Measurements from ENCODE around the gene LPAR1.
A peak's percentile ranks its signal among the peaks of the same experiment; 100 is the strongest.

LPAR1 gene

DNA sequence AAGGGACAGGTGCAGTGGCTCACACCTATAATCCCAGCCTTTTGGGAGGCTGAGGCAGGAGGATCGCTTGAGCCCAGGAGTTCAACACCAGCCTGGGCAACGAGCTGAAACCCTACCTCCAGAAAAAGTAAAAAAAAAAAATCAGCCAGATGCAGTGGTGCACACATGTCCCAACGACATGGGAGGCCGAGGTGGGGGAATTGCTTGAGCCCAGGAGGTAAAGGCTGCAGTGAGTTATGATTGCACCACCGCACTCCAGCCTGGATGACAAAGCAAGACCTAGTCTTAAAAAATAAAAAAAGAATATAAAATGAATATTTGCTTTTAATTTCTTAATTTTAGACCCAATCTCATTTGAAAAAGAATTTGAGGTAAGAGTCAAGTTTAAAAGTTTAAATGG, 143.5 kb downstream of the LPAR1 start:
- no peak for DNase-seq (ENCODE audit: low read depth)
- no peak for TF ChIP-seq CTCF (IDR thresholded peaks at IDR 0.05; ENCODE audit: insufficient read depth, low read depth, low read length, missing control alignments)
- H3K4me3 ChIP-seq (ENCODE audit: low read length): no peak overlapping the region

GRCh38 chr9:110892689-110893088, 145.6 kb downstream of the LPAR1 start:
- TF ChIP-seq CTCF (IDR thresholded peaks at IDR 0.05; ENCODE audit: insufficient read depth, low read depth, low read length, missing control alignments): no peak
- no peak for DNase-seq (ENCODE audit: low read depth)
- H3K4me3 ChIP-seq (ENCODE audit: low read length): no peak overlapping the region

- peak; percentile 13 for DNase-seq (ENCODE audit: low read depth)
- no peak overlapping the region for H3K4me3 ChIP-seq (ENCODE audit: low read length)
- TF ChIP-seq CTCF (IDR thresholded peaks at IDR 0.05; ENCODE audit: insufficient read depth, low read depth, low read length, missing control alignments): no peak
These were observed 146.5 kb downstream of the LPAR1 start for GRCh38 chr9:110891760-110892159.

DNA sequence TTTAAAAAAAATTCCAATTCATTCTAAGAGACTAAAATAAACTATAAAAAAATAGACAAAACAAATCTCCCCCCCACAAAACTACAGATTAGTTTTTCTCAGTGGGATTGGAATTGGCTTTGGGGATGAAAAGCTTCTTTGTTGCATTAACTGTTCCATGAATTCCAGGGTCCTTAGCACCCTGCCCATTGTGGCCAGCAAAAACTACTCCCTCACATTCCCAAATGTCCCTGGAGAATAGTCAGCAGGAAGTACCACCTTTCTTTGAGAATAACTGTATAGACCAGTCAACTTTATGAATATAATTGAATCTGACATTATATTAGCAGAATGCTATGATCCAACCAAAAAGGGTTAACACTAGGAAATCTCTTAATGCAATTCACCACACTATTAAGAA, 147.9 kb downstream of the LPAR1 start:
- TF ChIP-seq CTCF (IDR thresholded peaks at IDR 0.05; ENCODE audit: insufficient read depth, low read depth, low read length, missing control alignments): no peak

DNA sequence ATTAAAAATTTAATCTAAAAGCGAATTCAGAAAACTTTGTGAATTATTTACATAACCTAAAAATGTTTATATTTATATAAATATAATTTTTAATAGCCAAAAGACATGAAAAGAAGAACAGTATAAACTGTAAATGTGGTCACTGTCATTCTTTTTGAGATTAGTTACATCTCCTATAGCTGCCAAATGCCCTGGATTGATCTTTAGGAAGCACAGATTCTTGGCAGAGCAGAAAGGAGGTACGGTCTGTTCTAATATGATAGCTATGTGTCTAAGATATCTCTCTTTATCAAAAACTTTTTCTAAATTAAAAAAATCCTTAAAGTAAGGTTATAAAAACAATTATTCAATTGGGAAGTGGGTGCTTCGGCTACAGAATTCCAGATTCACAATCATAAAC, 151.0 kb downstream of the LPAR1 start:
- DNase-seq (ENCODE audit: low read depth): no peak
- TF ChIP-seq CTCF (IDR thresholded peaks at IDR 0.05; ENCODE audit: insufficient read depth, low read depth, low read length, missing control alignments): no peak
- H3K4me3 ChIP-seq (ENCODE audit: low read length): no peak overlapping the region

More for the DNA sequence above, 147.9 kb downstream of the LPAR1 start:
- no peak for DNase-seq (ENCODE audit: low read depth)
- H3K4me3 ChIP-seq (ENCODE audit: low read length): no peak overlapping the region

GRCh38 chr9:110886832-110887231, 151.4 kb downstream of the LPAR1 start:
- peak; percentile 11 for DNase-seq (ENCODE audit: low read depth)
- no peak overlapping the region for H3K4me3 ChIP-seq (ENCODE audit: low read length)
- TF ChIP-seq CTCF (IDR thresholded peaks at IDR 0.05; ENCODE audit: insufficient read depth, low read depth, low read length, missing control alignments): no peak

GRCh38 chr9:110880189-110880588, 158.1 kb downstream of the LPAR1 start:
- TF ChIP-seq CTCF (IDR thresholded peaks at IDR 0.05; ENCODE audit: insufficient read depth, low read depth, low read length, missing control alignments): no peak
- DNase-seq (ENCODE audit: low read depth): no peak
- H3K4me3 ChIP-seq (ENCODE audit: low read length): no peak overlapping the region
